ENCODE measurements around the gene KREMEN1.
"Not testable (repeated sequence)": the region's sequence is repeated elsewhere in the genome, so short reads cannot be mapped to it uniquely, and the experiment has no call there.

Gene KREMEN1

GRCh38 chr22:29072979-29073617 lies at the start of gene KREMEN1:
Gene KREMEN1, plus strand, starts transcription at chr22:29073035. Its CDS starts 96 bp downstream, at chr22:29073131.
- DNase-seq = no peak

- DNase-seq = no peak
Measured at GRCh38 chr22:29023172-29023796, 49.6 kb upstream of the KREMEN1 start.

- no peak for DNase-seq
Measured at GRCh38 chr22:29026579-29026978, 46.3 kb upstream of the KREMEN1 start.

GRCh38 chr22:29028468-29028867 lies 44.4 kb upstream of the KREMEN1 start:
- no peak for DNase-seq

GRCh38 chr22:29029202-29030000 lies 43.4 kb upstream of the KREMEN1 start:
- no peak for DNase-seq

- DNase-seq = no peak
Measured at GRCh38 chr22:29030016-29030617, 42.7 kb upstream of the KREMEN1 start.

- DNase-seq = no peak
Measured at GRCh38 chr22:29030618-29031226, 42.1 kb upstream of the KREMEN1 start.

GRCh38 chr22:29031227-29032011 lies 41.4 kb upstream of the KREMEN1 start:
- DNase-seq = no peak

- DNase-seq = no peak
Measured at GRCh38 chr22:29032014-29032475, 40.8 kb upstream of the KREMEN1 start.

GRCh38 chr22:29032584-29032983 lies 40.3 kb upstream of the KREMEN1 start:
- DNase-seq = no peak

GRCh38 chr22:29037340-29037932 lies 35.4 kb upstream of the KREMEN1 start:
- no peak for DNase-seq

- DNase-seq = no peak
Measured at GRCh38 chr22:29039148-29039547, 33.7 kb upstream of the KREMEN1 start.

GRCh38 chr22:29039684-29040083 lies 33.2 kb upstream of the KREMEN1 start:
- not testable (repeated sequence) for DNase-seq

- peak; percentile 59 to 61 for DNase-seq
Measured at GRCh38 chr22:29040385-29041275, 32.2 kb upstream of the KREMEN1 start.

- no peak for DNase-seq
Measured at GRCh38 chr22:29041408-29041807, 31.4 kb upstream of the KREMEN1 start.

- DNase-seq = no peak
Measured at GRCh38 chr22:29043906-29044575, 28.8 kb upstream of the KREMEN1 start.

GRCh38 chr22:29044657-29045176 lies 28.1 kb upstream of the KREMEN1 start:
- DNase-seq = no peak

- no peak for DNase-seq
Measured at GRCh38 chr22:29048822-29049654, 23.8 kb upstream of the KREMEN1 start.

All from stimulated activated CD4-positive, alpha-beta T cell treated with anti-CD3 and anti-CD28 coated beads, Interleukin-2, amount 100 ng/mL, for 48 hours (primary cell).